HEK293T (cell line): Measurements from ENCODE around the gene GNB3.
"Not testable (repeated sequence)": the region's sequence is repeated elsewhere in the genome, so short reads cannot be mapped to it uniquely, and the experiment has no call there.

Experiments
- ARNT ChIP-seq: fragments of 450-650 bp; IDR thresholded peaks from 2 replicates; pipeline ENCODE4 v1.6.1; 2017; ENCODE audit warnings: mild to moderate bottlenecking
- FOXK2 ChIP-seq: fragments of 450-650 bp; IDR thresholded peaks from 2 replicates; pipeline ENCODE4 v1.6.1; 2016; ENCODE audit warnings: mild to moderate bottlenecking
- FOXM1 ChIP-seq: fragments of 450-650 bp; IDR thresholded peaks from 2 replicates; pipeline ENCODE4 v1.6.1; 2017; ENCODE audit warnings: mild to moderate bottlenecking, borderline replicate concordance
- HDGF ChIP-seq: fragments of 450-650 bp; IDR thresholded peaks from 2 replicates; pipeline ENCODE4 v1.6.1; 2017; ENCODE audit warnings: antibody characterized with exemption, borderline replicate concordance
- NFRKB ChIP-seq: fragments of 450-650 bp; IDR thresholded peaks from 2 replicates; pipeline ENCODE4 v1.6.1; 2016; ENCODE audit warnings: mild to moderate bottlenecking, moderate library complexity
- SP1 ChIP-seq: fragments of 450-650 bp; IDR thresholded peaks from 2 replicates; pipeline ENCODE4 v1.6.1; 2017

GRCh38 chr12:6892683-6893082, 52.0 kb downstream of the GNB3 start:
- TF ChIP-seq FOXK2, FOXM1, ARNT, SP1, HDGF, NFRKB: not testable (repeated sequence)
